HEK293T (cell line): ENCODE results near the gene ZDHHC1.

Source experiments
- FOXM1 ChIP-seq: fragments of 450-650 bp; IDR thresholded peaks from 2 replicates; pipeline ENCODE4 v1.6.1; 2017; ENCODE audit warnings: mild to moderate bottlenecking, borderline replicate concordance
- HDGF ChIP-seq: fragments of 450-650 bp; IDR thresholded peaks from 2 replicates; pipeline ENCODE4 v1.6.1; 2017; ENCODE audit warnings: antibody characterized with exemption, borderline replicate concordance
- L3MBTL2 ChIP-seq: fragments of 450-650 bp; conservative IDR thresholded peaks from 2 replicates; pipeline ENCODE4 v1.6.1; 2016; ENCODE audit warnings: mild to moderate bottlenecking
- LEF1 ChIP-seq: fragments of 450-650 bp; IDR thresholded peaks from 2 replicates; pipeline ENCODE4 v1.6.1; 2017; ENCODE audit warnings: mild to moderate bottlenecking, borderline replicate concordance
- NFRKB ChIP-seq: fragments of 450-650 bp; IDR thresholded peaks from 2 replicates; pipeline ENCODE4 v1.6.1; 2016; ENCODE audit warnings: mild to moderate bottlenecking, moderate library complexity
- SUZ12 ChIP-seq: fragments of 450-650 bp; IDR thresholded peaks from 2 replicates; pipeline ENCODE4 v1.6.1; 2016; ENCODE audit warnings: mild to moderate bottlenecking

GRCh38 chr16:67404740-67405226 lies 11.5 kb downstream of the ZDHHC1 start:
- TF ChIP-seq L3MBTL2 (no peak), SUZ12 (no peak), NFRKB (no peak), LEF1 (no peak), HDGF (no peak), FOXM1 (no peak)
